Smooth muscle cell (in vitro differentiated cells): Measurements from ENCODE around the gene ANKRD28. TPM values are rescaled to one million over a fixed set of nuclear protein-coding genes. Genes with fewer than 3 reads are reported as not detected.

Experiments used
- DNase-seq: peaks from one replicate; lab custom pipeline; 2025; ENCODE audit not compliant: unreplicated experiment; lab: John Stamatoyannopoulos, UW
- H2AFZ ChIP-seq: fragments of 200-600 bp; sonication (generic); 2 replicates; pipeline ENCODE4 v1.6.0; 2016; ENCODE audit warnings: antibody characterized with exemption, low read depth, mild to moderate bottlenecking
- H3F3A ChIP-seq: fragments of 200-600 bp; sonication (generic); 2 replicates; pipeline ENCODE4 v1.6.0; 2017; ENCODE audit warnings: antibody characterized with exemption, low read depth
- H3K27ac ChIP-seq: fragments of 200-600 bp; sonication (generic); 2 replicates; pipeline ENCODE4 v1.5.1; 2016; ENCODE audit warnings: low read depth, mild to moderate bottlenecking
- H3K27me3 ChIP-seq: fragments of 200-600 bp; sonication (generic); 2 replicates; pipeline ENCODE4 v1.6.1; 2016; ENCODE audit warnings: low read depth, mild to moderate bottlenecking
- H3K36me3 ChIP-seq: fragments of 200-600 bp; sonication (generic); 2 replicates; pipeline ENCODE4 v1.5.1; 2016; ENCODE audit warnings: low read depth
- H3K4me1 ChIP-seq: fragments of 200-600 bp; sonication (generic); 2 replicates; pipeline ENCODE4 v1.5.1; 2016; ENCODE audit warnings: low read depth
- H3K4me2 ChIP-seq: fragments of 200-600 bp; sonication (generic); 2 replicates; pipeline ENCODE4 v1.6.0; 2016; ENCODE audit warnings: mild to moderate bottlenecking
- H3K4me3 ChIP-seq: fragments of 200-600 bp; sonication (generic); 2 replicates; pipeline ENCODE4 v1.5.1; 2016; ENCODE audit warnings: mild to moderate bottlenecking
- H3K79me2 ChIP-seq: fragments of 200-600 bp; sonication (generic); 2 replicates; pipeline ENCODE4 v1.6.0; 2016; ENCODE audit warnings: low read depth, mild to moderate bottlenecking
- H3K9ac ChIP-seq: fragments of 200-600 bp; sonication (generic); 2 replicates; pipeline ENCODE4 v1.6.0; 2016; ENCODE audit warnings: low read depth
- H3K9me3 ChIP-seq: fragments of 200-600 bp; sonication (generic); replicated peaks from 2 replicates; pipeline ENCODE4 v1.5.1; 2016; ENCODE audit warnings: low read depth
- H4K20me1 ChIP-seq: fragments of 200-600 bp; sonication (generic); 2 replicates; pipeline ENCODE4 v1.6.0; 2016; ENCODE audit warnings: low read depth
- WGBS: methylation state at CpG from one replicate; pipeline ENCODE4 v1.1.7; 2016; ENCODE audit warnings: low lambda C conversion rate; 5-methylcytosine and 5-hydroxymethylcytosine counted together
- polyA plus RNA-seq: library from polyadenylated mRNA; unstranded; fragments of >200 nt; fragmentation: Nextera tagmentation; extraction: Ambion mirVana; gene quantifications from 2 replicates; pipeline ENCODE4 v1.2.1, GENCODE V29; 2016
- total RNA-seq: library from RNA; depleted of rRNA; stranded (reverse); fragments of >200 nt; gene quantifications from 2 replicates; pipeline ENCODE4 v1.2.3, GENCODE V29; 2014
- TF ChIP-seq, protein P1 (sequence below): fragments of 200-600 bp; sonication (generic); IDR thresholded peaks from 2 replicates; pipeline ENCODE4 v1.5.1; 2017; ENCODE audit warnings: borderline replicate concordance, mild to moderate bottlenecking, antibody characterized with exemption; ENCODE audit not compliant: insufficient read depth, poor library complexity, severe bottlenecking

Gene ANKRD28
- total and polyA plus RNA-seq, 2 experiments from 2014 or later, result 11.8 to 35.7 TPM

DNA sequence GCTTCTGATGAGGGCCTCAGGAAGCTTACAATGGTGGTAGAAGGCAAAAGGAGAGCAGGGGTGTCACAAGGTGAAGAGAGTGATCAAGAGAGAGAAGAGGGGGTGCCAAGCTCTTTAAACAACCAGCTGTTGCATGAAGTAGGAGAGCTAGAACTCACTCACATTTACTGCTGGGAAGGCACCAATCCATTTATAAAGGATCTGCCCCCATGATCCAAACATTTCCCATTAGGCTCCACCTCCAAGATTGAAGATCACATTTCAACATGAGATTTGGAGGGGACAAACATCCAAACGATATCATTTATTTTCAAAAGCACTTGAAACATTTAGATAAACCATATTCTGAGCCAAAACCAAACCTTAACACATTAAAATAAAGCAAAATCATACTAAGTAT, 26.3 kb downstream of the ANKRD28 start:
- Histone ChIP-seq H3K9ac (no peak overlapping the region), H3K4me3 (no peak overlapping the region), H3K4me1 (peaks cover 7% of the 10 kb centered on the region), H4K20me1 (no peaks in the 10 kb centered on the region), H3K79me2 (peaks cover 53% of the 10 kb centered on the region), H3K4me2 (no peak overlapping the region), H3K9me3 (no peaks in the 10 kb centered on the region), H3K36me3 (no peaks in the 10 kb centered on the region), H3K27ac (no peak overlapping the region), H2AFZ (no peak overlapping the region), H3K27me3 (no peaks in the 10 kb centered on the region), H3F3A (peaks cover 6% of the 10 kb centered on the region)
- DNase-seq, result no peak
- TF ChIP-seq, protein P1, sequence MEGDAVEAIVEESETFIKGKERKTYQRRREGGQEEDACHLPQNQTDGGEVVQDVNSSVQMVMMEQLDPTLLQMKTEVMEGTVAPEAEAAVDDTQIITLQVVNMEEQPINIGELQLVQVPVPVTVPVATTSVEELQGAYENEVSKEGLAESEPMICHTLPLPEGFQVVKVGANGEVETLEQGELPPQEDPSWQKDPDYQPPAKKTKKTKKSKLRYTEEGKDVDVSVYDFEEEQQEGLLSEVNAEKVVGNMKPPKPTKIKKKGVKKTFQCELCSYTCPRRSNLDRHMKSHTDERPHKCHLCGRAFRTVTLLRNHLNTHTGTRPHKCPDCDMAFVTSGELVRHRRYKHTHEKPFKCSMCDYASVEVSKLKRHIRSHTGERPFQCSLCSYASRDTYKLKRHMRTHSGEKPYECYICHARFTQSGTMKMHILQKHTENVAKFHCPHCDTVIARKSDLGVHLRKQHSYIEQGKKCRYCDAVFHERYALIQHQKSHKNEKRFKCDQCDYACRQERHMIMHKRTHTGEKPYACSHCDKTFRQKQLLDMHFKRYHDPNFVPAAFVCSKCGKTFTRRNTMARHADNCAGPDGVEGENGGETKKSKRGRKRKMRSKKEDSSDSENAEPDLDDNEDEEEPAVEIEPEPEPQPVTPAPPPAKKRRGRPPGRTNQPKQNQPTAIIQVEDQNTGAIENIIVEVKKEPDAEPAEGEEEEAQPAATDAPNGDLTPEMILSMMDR, result no peak
- WGBS, result 98% methylated on average over 1 of the region's 1 CpG

DNA sequence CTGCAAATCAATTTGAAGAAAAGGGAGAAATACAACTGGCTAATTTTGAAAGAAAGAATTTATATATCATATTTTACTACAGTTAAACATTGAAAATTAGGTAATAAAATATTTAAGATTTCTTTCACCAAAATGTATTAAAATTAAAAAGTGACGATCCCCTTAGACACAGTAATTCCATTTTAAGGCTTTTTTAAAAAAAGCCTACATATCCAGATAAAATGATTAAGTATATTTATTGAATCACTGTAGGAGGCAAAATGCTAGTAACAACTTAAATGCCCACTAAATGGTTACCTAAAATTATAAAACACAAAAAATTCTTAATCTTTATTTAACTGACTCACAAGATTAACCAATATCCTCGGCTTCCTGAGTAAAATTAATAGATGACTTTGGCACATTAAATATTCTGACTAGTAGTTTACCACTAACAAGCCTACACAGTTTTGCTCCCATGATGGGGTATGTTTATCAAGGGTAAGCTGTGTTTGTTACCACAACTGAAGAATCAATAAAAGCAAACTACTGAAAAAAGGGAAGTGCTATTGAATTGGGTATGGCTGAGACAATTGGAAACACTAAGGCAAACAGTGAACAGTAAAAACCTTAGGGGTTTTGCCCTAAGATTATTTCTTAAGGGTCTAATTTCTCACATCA, 28.4 kb downstream of the ANKRD28 start:
- H3K27ac ChIP-seq, result peak overlapping the region; percentile 98
- H3K79me2 ChIP-seq, result peaks cover 44% of the 10 kb centered on the region
- peak overlapping the region; percentile 14 for H3K4me3 ChIP-seq
- H4K20me1 ChIP-seq, result no peaks in the 10 kb centered on the region
- whole genome bisulfite sequencing, result 54% methylated on average over 2 of the region's 2 CpGs
- H3K9me3 ChIP-seq, result no peaks in the 10 kb centered on the region
- H3K9ac ChIP-seq, result peak overlapping the region; percentile 67
- TF ChIP-seq, protein P1, result no peak
- H2AFZ ChIP-seq, result no peak overlapping the region
- no peaks in the 10 kb centered on the region for H3K36me3 ChIP-seq
- H3K4me1 ChIP-seq, result peaks cover 7% of the 10 kb centered on the region
- peaks cover 6% of the 10 kb centered on the region for H3F3A ChIP-seq
- peak overlapping the region; percentile 77 for H3K4me2 ChIP-seq
- no peaks in the 10 kb centered on the region for H3K27me3 ChIP-seq
- no peak for DNase-seq

DNA sequence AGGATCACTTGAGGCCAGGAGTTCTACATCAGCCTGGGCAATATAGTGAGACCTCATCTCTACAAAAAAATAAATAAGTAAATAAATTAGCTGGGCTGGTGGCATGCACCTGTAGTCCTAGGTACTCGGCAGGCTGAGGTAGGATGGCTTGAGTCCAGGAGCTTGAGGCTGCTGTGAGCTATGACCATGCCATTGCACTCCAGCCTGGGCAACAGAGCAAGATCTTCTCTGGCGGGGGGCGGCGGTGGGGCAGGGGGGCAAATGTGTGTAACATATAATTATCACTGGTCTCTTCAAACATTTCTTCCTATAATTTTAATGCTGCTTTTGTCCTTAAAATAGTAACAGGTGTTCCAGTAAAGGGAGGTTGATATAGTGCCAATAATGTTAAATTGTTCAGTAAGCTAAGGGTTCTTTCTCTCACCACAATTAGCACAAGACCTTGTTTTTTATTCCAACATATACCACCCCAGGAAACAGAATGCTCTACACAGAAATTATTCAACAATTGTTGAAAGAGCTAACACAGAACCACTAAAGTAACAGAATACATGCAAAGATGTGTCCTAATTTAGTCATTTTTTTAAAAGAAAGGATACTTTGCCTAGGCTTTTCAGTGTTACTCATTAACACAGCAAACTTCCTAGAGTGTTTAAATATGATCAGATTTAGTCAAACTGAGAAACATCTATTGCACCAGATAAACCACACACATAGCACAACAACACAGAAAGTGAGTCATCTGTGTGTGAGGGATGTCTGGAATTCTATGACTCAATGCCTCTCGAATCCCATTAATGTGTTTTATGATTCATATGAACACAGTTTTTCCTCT, 29.1 kb downstream of the ANKRD28 start:
- Histone ChIP-seq H3K9ac (peak overlapping the region; percentile 70), H3F3A (peaks cover 6% of the 10 kb centered on the region), H3K4me3 (no peak overlapping the region), H3K27me3 (no peaks in the 10 kb centered on the region), H4K20me1 (no peaks in the 10 kb centered on the region), H3K4me1 (peaks cover 7% of the 10 kb centered on the region), H2AFZ (no peak overlapping the region), H3K4me2 (peak overlapping the region; percentile 77), H3K79me2 (peaks cover 41% of the 10 kb centered on the region), H3K36me3 (no peaks in the 10 kb centered on the region), H3K9me3 (no peaks in the 10 kb centered on the region), H3K27ac (peak overlapping the region; percentile 98)
- DNase-seq, result no peak
- WGBS, result 77% methylated on average over 5 of the region's 5 CpGs
- TF ChIP-seq, protein P1, result no peak
